H9 (cell line): ENCODE results near the gene INSIG1. TPM values are rescaled to one million over a fixed set of nuclear protein-coding genes. Genes with fewer than 3 reads are reported as not detected.
A peak's percentile ranks its signal among the peaks of the same experiment; 100 is the strongest.

Experiments used
- DNase-seq: peaks from one replicate; pipeline ENCODE4 v3.0.0-alpha.2; 2017
- H2AFZ ChIP-seq: one replicate; pipeline ENCODE4 v1.6.1; 2013; ENCODE audit warnings: mild to moderate bottlenecking, low read length, control low read depth, moderate library complexity
- H2AK5ac ChIP-seq: 2 replicates; pipeline ENCODE4 v1.6.1; 2013; ENCODE audit warnings: low read length, control low read depth, mixed read lengths; ENCODE audit not compliant: insufficient read length
- H2BK120ac ChIP-seq: one replicate; pipeline ENCODE4 v1.6.1; 2013; ENCODE audit warnings: low read depth, mild to moderate bottlenecking, low read length, control low read depth, inconsistent platforms; ENCODE audit not compliant: poor library complexity, severe bottlenecking
- H2BK12ac ChIP-seq: 2 replicates; pipeline ENCODE4 v1.6.1; 2013; ENCODE audit warnings: low read length, control low read depth, mixed read lengths, low read depth; ENCODE audit not compliant: insufficient read length
- H2BK15ac ChIP-seq: 2 replicates; pipeline ENCODE4 v1.6.1; 2013; ENCODE audit warnings: low read depth, low read length, control low read depth
- H2BK20ac ChIP-seq: one replicate; pipeline ENCODE4 v1.6.1; 2013; ENCODE audit warnings: low read depth, mild to moderate bottlenecking, low read length, control low read depth, inconsistent platforms; ENCODE audit not compliant: poor library complexity, severe bottlenecking
- H2BK5ac ChIP-seq: 2 replicates; pipeline ENCODE4 v1.6.1; 2013; ENCODE audit warnings: low read length, control low read depth, mixed read lengths; ENCODE audit not compliant: insufficient read length
- H3K14ac ChIP-seq: 2 replicates; pipeline ENCODE4 v1.6.1; 2013; ENCODE audit warnings: low read length, control low read depth; ENCODE audit not compliant: insufficient read depth
- H3K18ac ChIP-seq: 2 replicates; pipeline ENCODE4 v1.6.1; 2013; ENCODE audit warnings: low read depth, mild to moderate bottlenecking, mixed read lengths, low read length, control low read depth; ENCODE audit not compliant: insufficient read length
- H3K23ac ChIP-seq: 2 replicates; pipeline ENCODE4 v1.6.1; 2013; ENCODE audit warnings: low read length, control low read depth, mixed read lengths, low read depth; ENCODE audit not compliant: insufficient read length
- H3K23me2 ChIP-seq: 2 replicates; pipeline ENCODE4 v1.6.1; 2013; ENCODE audit warnings: low read depth, mild to moderate bottlenecking, mixed read lengths, low read length, control low read depth; ENCODE audit not compliant: insufficient read length, poor library complexity, severe bottlenecking
- H3K27ac ChIP-seq: 2 replicates; pipeline ENCODE4 v1.5.1; 2013; ENCODE audit warnings: low read length, control low read depth, mixed read lengths, low read depth; ENCODE audit not compliant: insufficient read length
- H3K27me3 ChIP-seq: 2 replicates; pipeline ENCODE4 v1.6.1; 2013; ENCODE audit warnings: low read length, control low read depth, inconsistent platforms; ENCODE audit not compliant: insufficient read depth
- H3K4ac ChIP-seq: 2 replicates; pipeline ENCODE4 v1.6.1; 2013; ENCODE audit warnings: low read depth, mild to moderate bottlenecking, control low read depth, inconsistent platforms, low read length, moderate library complexity
- H3K4me1 ChIP-seq: 2 replicates; pipeline ENCODE4 v1.6.1; 2013; ENCODE audit warnings: low read length, control low read depth, inconsistent platforms; ENCODE audit not compliant: insufficient read depth
- H3K4me2 ChIP-seq: 2 replicates; pipeline ENCODE4 v1.6.1; 2013; ENCODE audit warnings: low read length, control low read depth, mixed read lengths; ENCODE audit not compliant: insufficient read length, insufficient read depth
- H3K56ac ChIP-seq: 2 replicates; pipeline ENCODE4 v1.6.1; 2013; ENCODE audit warnings: low read depth, mild to moderate bottlenecking, mixed read lengths, low read length, control low read depth; ENCODE audit not compliant: insufficient read length
- H3K79me1 ChIP-seq: 2 replicates; pipeline ENCODE4 v1.6.1; 2013; ENCODE audit warnings: low read depth, mild to moderate bottlenecking, moderate library complexity, low read length, control low read depth, inconsistent platforms; ENCODE audit not compliant: insufficient read depth, poor library complexity, severe bottlenecking
- H3K79me2 ChIP-seq: 2 replicates; pipeline ENCODE4 v1.6.1; 2013; ENCODE audit warnings: low read length, control low read depth, inconsistent platforms; ENCODE audit not compliant: insufficient read depth
- H3K9ac ChIP-seq: 2 replicates; pipeline ENCODE4 v1.6.1; 2013; ENCODE audit warnings: low read length, control low read depth, mixed read lengths; ENCODE audit not compliant: insufficient read length; ENCODE audit errors: extremely low read depth
- H3K9me3 ChIP-seq: one replicate; pipeline ENCODE4 v1.6.1; 2013; ENCODE audit warnings: low read depth, low read length, inconsistent platforms; ENCODE audit not compliant: control insufficient read depth
- H3T11ph ChIP-seq: one replicate; pipeline ENCODE4 v1.6.1; 2013; ENCODE audit warnings: mild to moderate bottlenecking, low read length, control low read depth, inconsistent platforms
- H4K20me1 ChIP-seq: one replicate; pipeline ENCODE4 v1.6.1; 2013; ENCODE audit not compliant: control insufficient read depth, insufficient read length, insufficient read depth
- H4K5ac ChIP-seq: 2 replicates; pipeline ENCODE4 v1.6.1; 2013; ENCODE audit warnings: low read depth, mild to moderate bottlenecking, mixed read lengths, low read length, control low read depth; ENCODE audit not compliant: insufficient read length
- H4K8ac ChIP-seq: replicated peaks from 2 replicates; pipeline ENCODE4 v1.6.1; 2013; ENCODE audit warnings: low read length, control low read depth, mixed read lengths, low read depth; ENCODE audit not compliant: insufficient read length
- H4K91ac ChIP-seq: 2 replicates; pipeline ENCODE4 v1.6.1; 2013; ENCODE audit warnings: low read depth, mild to moderate bottlenecking, moderate library complexity, mixed read lengths, low read length, control low read depth; ENCODE audit not compliant: insufficient read length
- H3K27ac Mint-ChIP-seq, 3 experiments: 2 replicates in 2 of 3; 3 replicates in 1 of 3; pipeline ENCODE4 v1.8.0; 2020 to 2021; ENCODE audit warnings: mixed read lengths in 3 of 3, mild to moderate bottlenecking in 1 of 3, moderate library complexity in 1 of 3
- H3K27me3 Mint-ChIP-seq: 2 replicates; pipeline ENCODE4 v1.8.0; 2021; ENCODE audit warnings: low read depth, mild to moderate bottlenecking, moderate library complexity, mixed read lengths
- H3K36me3 Mint-ChIP-seq, 3 experiments: 2 replicates in 2 of 3; 3 replicates in 1 of 3; pipeline ENCODE4 v1.8.0; 2020 to 2021; ENCODE audit warnings: low read depth in 3 of 3, mixed read lengths in 3 of 3; ENCODE audit not compliant: insufficient read depth in 1 of 3
- H3K4me1 Mint-ChIP-seq, 2 experiments: 2 replicates each; pipeline ENCODE4 v1.8.0; 2020; ENCODE audit warnings: mixed read lengths in 2 of 2
- H3K4me3 Mint-ChIP-seq, 2 experiments: 2 replicates in 1 of 2; 3 replicates in 1 of 2; pipeline ENCODE4 v1.8.0; 2020 to 2021; ENCODE audit warnings: mild to moderate bottlenecking in 2 of 2, mixed read lengths in 2 of 2, moderate library complexity in 1 of 2
- H3K9me3 Mint-ChIP-seq, 2 experiments: 2 replicates in 1 of 2; 3 replicates in 1 of 2; pipeline ENCODE4 v1.8.0; 2020; ENCODE audit warnings: mild to moderate bottlenecking in 2 of 2, mixed read lengths in 2 of 2, moderate library complexity in 1 of 2
- WGBS: extraction: QIAGEN DNeasy Blood & Tissue Kit; methylation state at CpG from one replicate; pipeline ENCODE4 v1.1.7; 2013; ENCODE audit warnings: missing lambda C conversion rate, low lambda C conversion rate, mixed read lengths; ENCODE audit not compliant: insufficient read length; ENCODE audit errors: extremely low coverage; 5-methylcytosine and 5-hydroxymethylcytosine counted together
- total RNA-seq: library from RNA; stranded (reverse); gene quantifications from 2 replicates; pipeline ENCODE4 v1.2.1, GENCODE V29; 2021
- TF ChIP-seq, protein P1 (sequence below): fragments of 200-600 bp; sonication (generic); conservative IDR thresholded peaks from 3 replicates; pipeline ENCODE4 v1.8.0; 2021; ENCODE audit warnings: antibody characterized with exemption, mild to moderate bottlenecking

Gene INSIG1
- total RNA-seq, 1 experiment from 2014 or later = 23.3 TPM

- no peak overlapping the region for H3T11ph ChIP-seq
- H3K9me3 ChIP-seq = no peaks in the 10 kb centered on the region
- H3K18ac ChIP-seq = no peak overlapping the region
- Mint-ChIP-seq H3K36me3 (peaks cover 0 to 4% (median 1%) of the 10 kb centered on the region in 3 experiments; a peak in 2 of 7 replicates), H3K4me1 (peaks cover 5 to 11% of the 10 kb centered on the region in 2 experiments; a peak in 3 of 4 replicates), H3K27ac (no peak overlapping the region), H3K4me3 (no peak overlapping the region), H3K27me3 (peaks cover 2% of the 10 kb centered on the region), H3K9me3 (no peaks in the 10 kb centered on the region)
- H3K27ac ChIP-seq = no peak overlapping the region
- no peaks in the 10 kb centered on the region for H3K23me2 ChIP-seq
- no peak overlapping the region for H2BK5ac ChIP-seq
- no peak overlapping the region for H3K4me2 ChIP-seq
- H3K79me2 ChIP-seq = no peaks in the 10 kb centered on the region
- no peak overlapping the region for H3K56ac ChIP-seq
- WGBS = no CpG with 5 or more reads among the region's 7 CpGs
- H3K9ac ChIP-seq = no peak overlapping the region
- H2BK15ac ChIP-seq = no peak overlapping the region
- H3K14ac ChIP-seq = 0 out of 2 replicates have a peak overlapping the region, but pooled peaks have one; percentile 8
- no peak overlapping the region for H2BK20ac ChIP-seq
- no peak for DNase-seq
- no peak overlapping the region for H2BK120ac ChIP-seq
- no peak overlapping the region for H2AFZ ChIP-seq
- H4K8ac ChIP-seq = no peak overlapping the region
- H3K4ac ChIP-seq = no peak overlapping the region
- no peaks in the 10 kb centered on the region for H4K20me1 ChIP-seq
- H3K4me1 ChIP-seq = no peaks in the 10 kb centered on the region
- H4K91ac ChIP-seq = no peak overlapping the region
- TF ChIP-seq, protein P1, sequence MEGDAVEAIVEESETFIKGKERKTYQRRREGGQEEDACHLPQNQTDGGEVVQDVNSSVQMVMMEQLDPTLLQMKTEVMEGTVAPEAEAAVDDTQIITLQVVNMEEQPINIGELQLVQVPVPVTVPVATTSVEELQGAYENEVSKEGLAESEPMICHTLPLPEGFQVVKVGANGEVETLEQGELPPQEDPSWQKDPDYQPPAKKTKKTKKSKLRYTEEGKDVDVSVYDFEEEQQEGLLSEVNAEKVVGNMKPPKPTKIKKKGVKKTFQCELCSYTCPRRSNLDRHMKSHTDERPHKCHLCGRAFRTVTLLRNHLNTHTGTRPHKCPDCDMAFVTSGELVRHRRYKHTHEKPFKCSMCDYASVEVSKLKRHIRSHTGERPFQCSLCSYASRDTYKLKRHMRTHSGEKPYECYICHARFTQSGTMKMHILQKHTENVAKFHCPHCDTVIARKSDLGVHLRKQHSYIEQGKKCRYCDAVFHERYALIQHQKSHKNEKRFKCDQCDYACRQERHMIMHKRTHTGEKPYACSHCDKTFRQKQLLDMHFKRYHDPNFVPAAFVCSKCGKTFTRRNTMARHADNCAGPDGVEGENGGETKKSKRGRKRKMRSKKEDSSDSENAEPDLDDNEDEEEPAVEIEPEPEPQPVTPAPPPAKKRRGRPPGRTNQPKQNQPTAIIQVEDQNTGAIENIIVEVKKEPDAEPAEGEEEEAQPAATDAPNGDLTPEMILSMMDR = no peak
- no peaks in the 10 kb centered on the region for H3K27me3 ChIP-seq
- H3K79me1 ChIP-seq = no peaks in the 10 kb centered on the region
- no peak overlapping the region for H2AK5ac ChIP-seq
- H2BK12ac ChIP-seq = no peak overlapping the region
- no peak overlapping the region for H4K5ac ChIP-seq
- no peak overlapping the region for H3K23ac ChIP-seq
Observed at GRCh38 chr7:155265961-155266360, 31.7 kb upstream of the INSIG1 start.
